ENCODE data around the gene FHOD3. TPM values are rescaled to one million over a fixed set of nuclear protein-coding genes. Genes with fewer than 3 reads are reported as not detected.

FHOD3 gene
- polyA plus RNA-seq, 2 of the 4 experiments (the other 2 are of a cell fraction) = 2.5 to 3.6 TPM

GRCh38 chr18:36481201-36481657 is 183.7 kb downstream of the FHOD3 start:
- no peak for FAIRE-seq

GRCh38 chr18:36481935-36482334 is 184.4 kb downstream of the FHOD3 start:
- no peak for DNase-seq (ENCODE audit: low read depth in 1 of 2, low spot score in 1 of 2)
- ATAC-seq = no peak
- WGBS (ENCODE audit: missing lambda C conversion rate) = 5% methylated on average over 1 of the region's 1 CpG
- no peak for FAIRE-seq
- ChIA-PET POLR2A (no interaction called here), CTCF (no interaction called here)
- Histone ChIP-seq H3K4me2 (no peak overlapping the region), H3K27ac (no peak overlapping the region), H3K4me1 (no peaks in the 10 kb centered on the region), H3K9me3 (no peaks in the 10 kb centered on the region), H3K4me3 (no peak overlapping the region)
- TF ChIP-seq MAX (IDR thresholded peaks at IDR 0.05) (no peak), FOSB (CRISPR knock-in tag; IDR thresholded peaks at IDR 0.05) (no peak), CBX2 (IDR thresholded peaks at IDR 0.05; ENCODE audit: borderline replicate concordance, low read depth) (no peak), NR3C1 (IDR thresholded peaks at IDR 0.05) (no peak), CTCF (IDR thresholded peaks at IDR 0.05) (no peak), ATOH8 (CRISPR knock-in tag; IDR thresholded peaks at IDR 0.05; ENCODE audit: low read depth) (no peak), HDAC2 (IDR thresholded peaks at IDR 0.05) (no peak), RFX5 (IDR thresholded peaks at IDR 0.05) (no peak), RCOR1 (IDR thresholded peaks at IDR 0.05; ENCODE audit: low read depth, low read length) (no peak), SREBF2 (IDR thresholded peaks at IDR 0.05) (no peak)

More at GRCh38 chr18:36481201-36481657, 183.7 kb downstream of the FHOD3 start:
- POLR2A ChIA-PET = no interaction called here
- no peak overlapping the region for H3K4me2 ChIP-seq
- ATAC-seq = no peak
- H3K4me3 ChIP-seq = no peak overlapping the region
- no peaks in the 10 kb centered on the region for H3K9me3 ChIP-seq
- no peaks in the 10 kb centered on the region for H3K4me1 ChIP-seq
- no peak overlapping the region for H3K27ac ChIP-seq
- TF ChIP-seq MAX (IDR thresholded peaks at IDR 0.05) (no peak), REST (IDR thresholded peaks at IDR 0.05) (peak; percentile 67; the same call in 1 of the 2 replicates)
- CTCF ChIA-PET = no interaction called here
- 62% methylated on average over 4 of the region's 4 CpGs for WGBS (ENCODE audit: missing lambda C conversion rate)
- no peak for DNase-seq (ENCODE audit: low read depth in 1 of 2, low spot score in 1 of 2)

GRCh38 chr18:36484591-36484990 is 187.1 kb downstream of the FHOD3 start:
- Histone ChIP-seq H3K4me1 (no peaks in the 10 kb centered on the region), H3K4me2 (no peak overlapping the region), H3K27ac (no peak overlapping the region), H3K9me3 (no peaks in the 10 kb centered on the region), H3K4me3 (no peak overlapping the region)
- TF ChIP-seq USF2 (IDR thresholded peaks at IDR 0.05) (no peak), ATOH8 (CRISPR knock-in tag; IDR thresholded peaks at IDR 0.05; ENCODE audit: low read depth) (no peak), NPAS2 (CRISPR knock-in tag; IDR thresholded peaks at IDR 0.05; ENCODE audit: borderline replicate concordance) (no peak), HES2 (IDR thresholded peaks at IDR 0.05) (no peak), FOSL2 (IDR thresholded peaks at IDR 0.05) (no peak), FOSL2 (CRISPR knock-in tag; IDR thresholded peaks at IDR 0.05) (no peak), RAD21 (conservative IDR thresholded peaks at IDR 0.05 in 1 of 2, IDR thresholded peaks at IDR 0.05 in 1 of 2) (no peak), SREBF2 (IDR thresholded peaks at IDR 0.05) (no peak), POLR2A (IDR thresholded peaks at IDR 0.05; ENCODE audit: low read length) (no peak), ZFP36 (IDR thresholded peaks at IDR 0.05; ENCODE audit: borderline replicate concordance, partially characterized antibody) (no peak), CHD2 (IDR thresholded peaks at IDR 0.05; ENCODE audit: low read length, partially characterized antibody) (no peak), PHF8 (IDR thresholded peaks at IDR 0.05; ENCODE audit: borderline replicate concordance, low read depth) (no peak), KDM5A (IDR thresholded peaks at IDR 0.05) (no peak), MAZ (IDR thresholded peaks at IDR 0.05; ENCODE audit: borderline replicate concordance, low read depth, low read length) (no peak), NFE2L2 (conservative IDR thresholded peaks at IDR 0.05; ENCODE audit: low read length) (no peak), FOXS1 (CRISPR knock-in tag; IDR thresholded peaks at IDR 0.05) (no peak)
- CTCF ChIA-PET = no interaction called here
- DNase-seq (ENCODE audit: low read depth in 1 of 2, low spot score in 1 of 2) (no peak), FAIRE-seq (no peak), ATAC-seq (no peak)
- WGBS (ENCODE audit: missing lambda C conversion rate) = 28% methylated on average over 5 of the region's 5 CpGs
- POLR2A ChIA-PET = no interaction called here
